Testis (tissue), 2 donors: ENCODE measurements around the gene YTHDF1.

ENCODE experiments used
- POLR2A ChIP-seq: fragments of 450-650 bp; IDR thresholded peaks from one replicate; pipeline ENCODE4 v1.6.1; 2017; ENCODE audit warnings: antibody characterized with exemption, mild to moderate bottlenecking, moderate library complexity
- TF ChIP-seq, protein P1 (sequence below), 3 experiments: fragments of 450-650 bp in 2 of 3; fragments of 200-600 bp in 1 of 3; sonication (generic) in 1 of 3; IDR thresholded peaks; one replicate each; pipeline ENCODE4 v1.5.1; 2016 to 2019; ENCODE audit warnings: antibody characterized with exemption in 3 of 3, mild to moderate bottlenecking in 2 of 3, moderate library complexity in 1 of 3

GRCh38 chr20:63177785-63178445, 38.0 kb downstream of the YTHDF1 start:
- TF ChIP-seq, protein P1, sequence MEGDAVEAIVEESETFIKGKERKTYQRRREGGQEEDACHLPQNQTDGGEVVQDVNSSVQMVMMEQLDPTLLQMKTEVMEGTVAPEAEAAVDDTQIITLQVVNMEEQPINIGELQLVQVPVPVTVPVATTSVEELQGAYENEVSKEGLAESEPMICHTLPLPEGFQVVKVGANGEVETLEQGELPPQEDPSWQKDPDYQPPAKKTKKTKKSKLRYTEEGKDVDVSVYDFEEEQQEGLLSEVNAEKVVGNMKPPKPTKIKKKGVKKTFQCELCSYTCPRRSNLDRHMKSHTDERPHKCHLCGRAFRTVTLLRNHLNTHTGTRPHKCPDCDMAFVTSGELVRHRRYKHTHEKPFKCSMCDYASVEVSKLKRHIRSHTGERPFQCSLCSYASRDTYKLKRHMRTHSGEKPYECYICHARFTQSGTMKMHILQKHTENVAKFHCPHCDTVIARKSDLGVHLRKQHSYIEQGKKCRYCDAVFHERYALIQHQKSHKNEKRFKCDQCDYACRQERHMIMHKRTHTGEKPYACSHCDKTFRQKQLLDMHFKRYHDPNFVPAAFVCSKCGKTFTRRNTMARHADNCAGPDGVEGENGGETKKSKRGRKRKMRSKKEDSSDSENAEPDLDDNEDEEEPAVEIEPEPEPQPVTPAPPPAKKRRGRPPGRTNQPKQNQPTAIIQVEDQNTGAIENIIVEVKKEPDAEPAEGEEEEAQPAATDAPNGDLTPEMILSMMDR (IDR thresholded peaks at IDR 0.05) = no peak
- TF ChIP-seq POLR2A = no peak
